H9 (cell line): ENCODE data around the gene PCDHGA12. TPM values are rescaled to one million over a fixed set of nuclear protein-coding genes. Genes with fewer than 3 reads are reported as not detected.

Experiments used
- DNase-seq: peaks from one replicate; pipeline ENCODE4 v3.0.0-alpha.2; 2017
- H2AFZ ChIP-seq: one replicate; pipeline ENCODE4 v1.6.1; 2013; ENCODE audit warnings: mild to moderate bottlenecking, low read length, control low read depth, moderate library complexity
- H2AK5ac ChIP-seq: 2 replicates; pipeline ENCODE4 v1.6.1; 2013; ENCODE audit warnings: low read length, control low read depth, mixed read lengths; ENCODE audit not compliant: insufficient read length
- H2BK120ac ChIP-seq: one replicate; pipeline ENCODE4 v1.6.1; 2013; ENCODE audit warnings: low read depth, mild to moderate bottlenecking, low read length, control low read depth, inconsistent platforms; ENCODE audit not compliant: poor library complexity, severe bottlenecking
- H2BK12ac ChIP-seq: 2 replicates; pipeline ENCODE4 v1.6.1; 2013; ENCODE audit warnings: low read length, control low read depth, mixed read lengths, low read depth; ENCODE audit not compliant: insufficient read length
- H2BK15ac ChIP-seq: 2 replicates; pipeline ENCODE4 v1.6.1; 2013; ENCODE audit warnings: low read depth, low read length, control low read depth
- H2BK20ac ChIP-seq: one replicate; pipeline ENCODE4 v1.6.1; 2013; ENCODE audit warnings: low read depth, mild to moderate bottlenecking, low read length, control low read depth, inconsistent platforms; ENCODE audit not compliant: poor library complexity, severe bottlenecking
- H2BK5ac ChIP-seq: 2 replicates; pipeline ENCODE4 v1.6.1; 2013; ENCODE audit warnings: low read length, control low read depth, mixed read lengths; ENCODE audit not compliant: insufficient read length
- H3K14ac ChIP-seq: 2 replicates; pipeline ENCODE4 v1.6.1; 2013; ENCODE audit warnings: low read length, control low read depth; ENCODE audit not compliant: insufficient read depth
- H3K18ac ChIP-seq: 2 replicates; pipeline ENCODE4 v1.6.1; 2013; ENCODE audit warnings: low read depth, mild to moderate bottlenecking, mixed read lengths, low read length, control low read depth; ENCODE audit not compliant: insufficient read length
- H3K23ac ChIP-seq: 2 replicates; pipeline ENCODE4 v1.6.1; 2013; ENCODE audit warnings: low read length, control low read depth, mixed read lengths, low read depth; ENCODE audit not compliant: insufficient read length
- H3K23me2 ChIP-seq: 2 replicates; pipeline ENCODE4 v1.6.1; 2013; ENCODE audit warnings: low read depth, mild to moderate bottlenecking, mixed read lengths, low read length, control low read depth; ENCODE audit not compliant: insufficient read length, poor library complexity, severe bottlenecking
- H3K27ac ChIP-seq: 2 replicates; pipeline ENCODE4 v1.5.1; 2013; ENCODE audit warnings: low read length, control low read depth, mixed read lengths, low read depth; ENCODE audit not compliant: insufficient read length
- H3K27me3 ChIP-seq: 2 replicates; pipeline ENCODE4 v1.6.1; 2013; ENCODE audit warnings: low read length, control low read depth, inconsistent platforms; ENCODE audit not compliant: insufficient read depth
- H3K4ac ChIP-seq: 2 replicates; pipeline ENCODE4 v1.6.1; 2013; ENCODE audit warnings: low read depth, mild to moderate bottlenecking, control low read depth, inconsistent platforms, low read length, moderate library complexity
- H3K4me1 ChIP-seq: 2 replicates; pipeline ENCODE4 v1.6.1; 2013; ENCODE audit warnings: low read length, control low read depth, inconsistent platforms; ENCODE audit not compliant: insufficient read depth
- H3K4me2 ChIP-seq: 2 replicates; pipeline ENCODE4 v1.6.1; 2013; ENCODE audit warnings: low read length, control low read depth, mixed read lengths; ENCODE audit not compliant: insufficient read length, insufficient read depth
- H3K56ac ChIP-seq: 2 replicates; pipeline ENCODE4 v1.6.1; 2013; ENCODE audit warnings: low read depth, mild to moderate bottlenecking, mixed read lengths, low read length, control low read depth; ENCODE audit not compliant: insufficient read length
- H3K79me1 ChIP-seq: 2 replicates; pipeline ENCODE4 v1.6.1; 2013; ENCODE audit warnings: low read depth, mild to moderate bottlenecking, moderate library complexity, low read length, control low read depth, inconsistent platforms; ENCODE audit not compliant: insufficient read depth, poor library complexity, severe bottlenecking
- H3K79me2 ChIP-seq: 2 replicates; pipeline ENCODE4 v1.6.1; 2013; ENCODE audit warnings: low read length, control low read depth, inconsistent platforms; ENCODE audit not compliant: insufficient read depth
- H3K9ac ChIP-seq: 2 replicates; pipeline ENCODE4 v1.6.1; 2013; ENCODE audit warnings: low read length, control low read depth, mixed read lengths; ENCODE audit not compliant: insufficient read length; ENCODE audit errors: extremely low read depth
- H3K9me3 ChIP-seq: one replicate; pipeline ENCODE4 v1.6.1; 2013; ENCODE audit warnings: low read depth, low read length, inconsistent platforms; ENCODE audit not compliant: control insufficient read depth
- H3T11ph ChIP-seq: one replicate; pipeline ENCODE4 v1.6.1; 2013; ENCODE audit warnings: mild to moderate bottlenecking, low read length, control low read depth, inconsistent platforms
- H4K20me1 ChIP-seq: one replicate; pipeline ENCODE4 v1.6.1; 2013; ENCODE audit not compliant: control insufficient read depth, insufficient read length, insufficient read depth
- H4K5ac ChIP-seq: 2 replicates; pipeline ENCODE4 v1.6.1; 2013; ENCODE audit warnings: low read depth, mild to moderate bottlenecking, mixed read lengths, low read length, control low read depth; ENCODE audit not compliant: insufficient read length
- H4K8ac ChIP-seq: replicated peaks from 2 replicates; pipeline ENCODE4 v1.6.1; 2013; ENCODE audit warnings: low read length, control low read depth, mixed read lengths, low read depth; ENCODE audit not compliant: insufficient read length
- H4K91ac ChIP-seq: 2 replicates; pipeline ENCODE4 v1.6.1; 2013; ENCODE audit warnings: low read depth, mild to moderate bottlenecking, moderate library complexity, mixed read lengths, low read length, control low read depth; ENCODE audit not compliant: insufficient read length
- H3K27ac Mint-ChIP-seq, 3 experiments: 2 replicates in 2 of 3; 3 replicates in 1 of 3; pipeline ENCODE4 v1.8.0; 2020 to 2021; ENCODE audit warnings: mixed read lengths in 3 of 3, mild to moderate bottlenecking in 1 of 3, moderate library complexity in 1 of 3
- H3K27me3 Mint-ChIP-seq: 2 replicates; pipeline ENCODE4 v1.8.0; 2021; ENCODE audit warnings: low read depth, mild to moderate bottlenecking, moderate library complexity, mixed read lengths
- H3K36me3 Mint-ChIP-seq, 3 experiments: 2 replicates in 2 of 3; 3 replicates in 1 of 3; pipeline ENCODE4 v1.8.0; 2020 to 2021; ENCODE audit warnings: low read depth in 3 of 3, mixed read lengths in 3 of 3; ENCODE audit not compliant: insufficient read depth in 1 of 3
- H3K4me1 Mint-ChIP-seq, 2 experiments: 2 replicates each; pipeline ENCODE4 v1.8.0; 2020; ENCODE audit warnings: mixed read lengths in 2 of 2
- H3K4me3 Mint-ChIP-seq, 2 experiments: 2 replicates in 1 of 2; 3 replicates in 1 of 2; pipeline ENCODE4 v1.8.0; 2020 to 2021; ENCODE audit warnings: mild to moderate bottlenecking in 2 of 2, mixed read lengths in 2 of 2, moderate library complexity in 1 of 2
- H3K9me3 Mint-ChIP-seq, 2 experiments: 2 replicates in 1 of 2; 3 replicates in 1 of 2; pipeline ENCODE4 v1.8.0; 2020; ENCODE audit warnings: mild to moderate bottlenecking in 2 of 2, mixed read lengths in 2 of 2, moderate library complexity in 1 of 2
- WGBS: extraction: QIAGEN DNeasy Blood & Tissue Kit; methylation state at CpG from one replicate; pipeline ENCODE4 v1.1.7; 2013; ENCODE audit warnings: missing lambda C conversion rate, low lambda C conversion rate, mixed read lengths; ENCODE audit not compliant: insufficient read length; ENCODE audit errors: extremely low coverage; 5-methylcytosine and 5-hydroxymethylcytosine counted together
- total RNA-seq: library from RNA; stranded (reverse); gene quantifications from 2 replicates; pipeline ENCODE4 v1.2.1, GENCODE V29; 2021
- TF ChIP-seq, protein P1 (sequence below): fragments of 200-600 bp; sonication (generic); conservative IDR thresholded peaks from 3 replicates; pipeline ENCODE4 v1.8.0; 2021; ENCODE audit warnings: antibody characterized with exemption, mild to moderate bottlenecking

The PCDHGA12 gene
- total RNA-seq, 1 experiment from 2014 or later, result 1.3 TPM

DNA sequence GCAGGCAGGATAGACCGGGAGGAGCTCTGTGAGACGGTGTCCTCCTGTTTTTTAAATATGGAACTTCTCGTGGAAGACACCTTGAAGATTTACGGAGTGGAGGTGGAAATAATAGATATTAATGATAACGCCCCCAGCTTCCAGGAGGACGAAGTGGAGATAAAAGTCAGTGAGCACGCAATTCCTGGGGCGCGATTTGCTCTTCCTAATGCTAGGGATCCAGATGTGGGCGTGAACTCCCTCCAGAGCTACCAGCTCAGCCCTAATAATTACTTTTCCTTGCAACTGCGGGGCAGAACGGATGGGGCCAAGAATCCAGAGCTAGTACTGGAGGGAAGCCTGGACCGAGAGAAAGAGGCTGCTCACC lies 8.8 kb upstream of the PCDHGA12 start:
- peaks cover 65 to 81% of the 10 kb centered on the region in 2 experiments for H3K9me3 Mint-ChIP-seq
- no peaks in the 10 kb centered on the region; the same call in 1 of the 2 replicates for H3K27me3 ChIP-seq
- no peak overlapping the region for H3K56ac ChIP-seq
- no peaks in the 10 kb centered on the region for H4K20me1 ChIP-seq
- no peak overlapping the region for H3K9ac ChIP-seq
- H3K27ac ChIP-seq, result no peak overlapping the region
- no peak overlapping the region for H3K4me2 ChIP-seq
- H2BK12ac ChIP-seq, result no peak overlapping the region
- no peaks in the 10 kb centered on the region for H3K79me2 ChIP-seq
- H3K4me1 Mint-ChIP-seq, result peaks cover 4 to 5% of the 10 kb centered on the region in 2 experiments; a peak in 3 of 4 replicates
- no peaks in the 10 kb centered on the region for H3K79me1 ChIP-seq
- H3K36me3 Mint-ChIP-seq, result peaks cover 52 to 87% (median 64%) of the 10 kb centered on the region in 3 experiments
- no peak overlapping the region for H2AFZ ChIP-seq
- no peak overlapping the region for H4K8ac ChIP-seq
- H2BK120ac ChIP-seq, result no peak overlapping the region
- H3K27me3 Mint-ChIP-seq, result peaks cover 17% of the 10 kb centered on the region
- H4K91ac ChIP-seq, result no peak overlapping the region
- no peak overlapping the region; a peak in 1 of 7 replicates for H3K27ac Mint-ChIP-seq
- H3K4ac ChIP-seq, result no peak overlapping the region
- H3K4me3 Mint-ChIP-seq, result 0 out of 5 replicates have a peak overlapping the region, but pooled peaks of 1 of the 2 experiments have one; percentile 17
- H2BK15ac ChIP-seq, result no peak overlapping the region
- no peaks in the 10 kb centered on the region for H3K4me1 ChIP-seq
- TF ChIP-seq, protein P1, sequence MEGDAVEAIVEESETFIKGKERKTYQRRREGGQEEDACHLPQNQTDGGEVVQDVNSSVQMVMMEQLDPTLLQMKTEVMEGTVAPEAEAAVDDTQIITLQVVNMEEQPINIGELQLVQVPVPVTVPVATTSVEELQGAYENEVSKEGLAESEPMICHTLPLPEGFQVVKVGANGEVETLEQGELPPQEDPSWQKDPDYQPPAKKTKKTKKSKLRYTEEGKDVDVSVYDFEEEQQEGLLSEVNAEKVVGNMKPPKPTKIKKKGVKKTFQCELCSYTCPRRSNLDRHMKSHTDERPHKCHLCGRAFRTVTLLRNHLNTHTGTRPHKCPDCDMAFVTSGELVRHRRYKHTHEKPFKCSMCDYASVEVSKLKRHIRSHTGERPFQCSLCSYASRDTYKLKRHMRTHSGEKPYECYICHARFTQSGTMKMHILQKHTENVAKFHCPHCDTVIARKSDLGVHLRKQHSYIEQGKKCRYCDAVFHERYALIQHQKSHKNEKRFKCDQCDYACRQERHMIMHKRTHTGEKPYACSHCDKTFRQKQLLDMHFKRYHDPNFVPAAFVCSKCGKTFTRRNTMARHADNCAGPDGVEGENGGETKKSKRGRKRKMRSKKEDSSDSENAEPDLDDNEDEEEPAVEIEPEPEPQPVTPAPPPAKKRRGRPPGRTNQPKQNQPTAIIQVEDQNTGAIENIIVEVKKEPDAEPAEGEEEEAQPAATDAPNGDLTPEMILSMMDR, result no peak
- H2BK5ac ChIP-seq, result no peak overlapping the region
- peaks cover 13% of the 10 kb centered on the region for H3K9me3 ChIP-seq
- H3K14ac ChIP-seq, result no peak overlapping the region
- H2BK20ac ChIP-seq, result no peak overlapping the region
- no CpG with 5 or more reads among the region's 13 CpGs for WGBS
- H3T11ph ChIP-seq, result no peak overlapping the region
- DNase-seq, result no peak
- no peak overlapping the region for H3K23ac ChIP-seq
- H3K18ac ChIP-seq, result no peak overlapping the region
- H4K5ac ChIP-seq, result no peak overlapping the region
- peaks cover 7% of the 10 kb centered on the region for H3K23me2 ChIP-seq
- H2AK5ac ChIP-seq, result no peak overlapping the region
